HCT116 (cell line): ENCODE data around the gene UVRAG. TPM values are rescaled to one million over a fixed set of nuclear protein-coding genes. Genes with fewer than 3 reads are reported as not detected.

Source experiments
- ATAC-seq: fragments of 200-7000 bp; cut with Tn5 transposase; 2 replicates; pipeline ENCODE4 v1.9.1; 2020; ENCODE audit warnings: mild to moderate bottlenecking, moderate library complexity
- BruUV-seq: library from RNA; stranded (reverse); fragments of 400-500 nt; replicated peaks from 2 replicates; lab custom pipeline; 2021; lab: Mats Ljungman, UMichigan
- CTCF ChIA-PET: fragments of 300-600 bp; sonication (Branson Sonifier 250); formaldehyde crosslinking; loops from one replicate; lab custom pipeline; 2021; ENCODE audit warnings: antibody characterized with exemption; lab: Charles Lee
- POLR2A ChIA-PET: fragments of 300-600, 350-600 bp; sonication (Branson Sonifier 250); formaldehyde crosslinking; loops from one replicate; lab custom pipeline; 2021; ENCODE audit warnings: antibody characterized with exemption; lab: Charles Lee
- RAD21 ChIA-PET, 2 experiments: fragments of 300-600 bp; sonication (Branson Sonifier 250); formaldehyde crosslinking; loops; one replicate each; lab custom pipeline; 2023; ENCODE audit warnings: low total read pairs in 2 of 2; ENCODE audit not compliant: uncharacterized antibody in 2 of 2, unreplicated experiment in 2 of 2, low non-redundant PET in 1 of 2; lab: Charles Lee
- DNase-seq: peaks from one replicate; pipeline ENCODE4 v3.0.0-alpha.2; 2010; ENCODE audit warnings: low read depth, low spot score
- H2AFZ ChIP-seq: fragments of 200-600 bp; shearing (Covaris generic), sonication (generic); 2 replicates; pipeline ENCODE4 v1.6.1; 2017; ENCODE audit warnings: low read depth, mixed run types, mixed read lengths, antibody characterized with exemption, low read length; ENCODE audit not compliant: poor library complexity, severe bottlenecking
- H3K27ac ChIP-seq: 2 replicates; pipeline ENCODE4 v1.5.1; 2012; ENCODE audit warnings: low read depth, low read length
- H3K27me3 ChIP-seq: fragments of 200-600 bp; sonication (generic); 2 replicates; pipeline ENCODE4 v1.6.1; 2016; ENCODE audit warnings: mixed run types, low read length, mixed read lengths; ENCODE audit not compliant: insufficient read depth
- H3K36me3 ChIP-seq, 2 experiments: fragments of 200-500 bp in 1 of 2; fragments of 200-600 bp in 1 of 2; sonication (Bioruptor generic) in 1 of 2; sonication (generic) in 1 of 2; 2 replicates each; pipeline versions ENCODE4 v1.5.1 to v1.6.1; 2014 to 2016; ENCODE audit warnings: low read length in 2 of 2, inconsistent platforms in 1 of 2, mixed read lengths in 1 of 2, mixed run types in 1 of 2; ENCODE audit not compliant: insufficient read depth in 2 of 2, control insufficient read depth in 1 of 2
- H3K4me1 ChIP-seq, 2 experiments: fragments of 200-600 bp in 1 of 2; sonication (generic) in 1 of 2; 2 replicates each; pipeline versions ENCODE4 v1.5.1 to v1.6.1; 2012 to 2017; ENCODE audit warnings: low read length in 2 of 2, inconsistent platforms in 1 of 2, mild to moderate bottlenecking in 1 of 2, mixed read lengths in 1 of 2, mixed run types in 1 of 2, moderate library complexity in 1 of 2; ENCODE audit not compliant: insufficient read depth in 2 of 2, control insufficient read depth in 1 of 2
- H3K4me2 ChIP-seq: fragments of 200-600 bp; sonication (generic); 2 replicates; pipeline ENCODE4 v1.6.1; 2017; ENCODE audit warnings: mixed run types, low read length, mixed read lengths
- H3K4me3 ChIP-seq, 2 experiments: fragments of 200-600 bp in 1 of 2; sonication (generic) in 1 of 2; replicated peaks in 1 of 2; 2 replicates each; pipeline ENCODE4 v1.5.1; 2011 to 2016; ENCODE audit warnings: low read length in 2 of 2, control low read depth in 1 of 2, low read depth in 1 of 2, mild to moderate bottlenecking in 1 of 2, mixed read lengths in 1 of 2, mixed run types in 1 of 2
- H3K79me2 ChIP-seq: fragments of 200-600 bp; sonication (generic); 2 replicates; pipeline ENCODE4 v1.6.1; 2017; ENCODE audit warnings: mild to moderate bottlenecking, mixed run types, low read length, moderate library complexity, mixed read lengths; ENCODE audit not compliant: insufficient read depth
- H3K9ac ChIP-seq: fragments of 200-600 bp; sonication (generic); 2 replicates; pipeline ENCODE4 v1.6.1; 2016; ENCODE audit warnings: low read length, mixed read lengths
- H3K9me2 ChIP-seq: fragments of 200-600 bp; sonication (generic), shearing (Covaris generic); 2 replicates; pipeline ENCODE4 v1.6.1; 2017; ENCODE audit warnings: mixed run types, mild to moderate bottlenecking, moderate library complexity; ENCODE audit not compliant: insufficient read depth
- H3K9me3 ChIP-seq, 2 experiments: fragments of 200-500 bp in 1 of 2; fragments of 200-600 bp in 1 of 2; sonication (Bioruptor generic) in 1 of 2; sonication (generic) in 1 of 2; 2 replicates each; pipeline ENCODE4 v1.6.1; 2014 to 2017; ENCODE audit warnings: low read length in 2 of 2, mixed read lengths in 2 of 2, inconsistent platforms in 1 of 2, low read depth in 1 of 2, mild to moderate bottlenecking in 1 of 2, mixed run types in 1 of 2, moderate library complexity in 1 of 2; ENCODE audit not compliant: control insufficient read depth in 1 of 2, insufficient read depth in 1 of 2
- H4K20me1 ChIP-seq: fragments of 200-600 bp; sonication (generic), shearing (Covaris generic); 2 replicates; pipeline ENCODE4 v1.6.1; 2017; ENCODE audit warnings: mixed run types, mild to moderate bottlenecking, moderate library complexity; ENCODE audit not compliant: insufficient read depth
- CBX3 ChIP-seq: IDR thresholded peaks from 2 replicates; pipeline ENCODE4 v1.6.1; 2012; ENCODE audit warnings: low read depth
- CEBPB ChIP-seq: IDR thresholded peaks from 2 replicates; pipeline ENCODE4 v1.6.1; 2012; ENCODE audit warnings: low read depth
- CTCF ChIP-seq, 3 experiments: fragments of 200-600 bp in 1 of 3; sonication (generic) in 1 of 3; IDR thresholded peaks in 2 of 3; conservative IDR thresholded peaks in 1 of 3; 2 replicates each; pipeline ENCODE4 v1.5.1; 2012 to 2017; ENCODE audit warnings: low read depth in 2 of 3, low read length in 2 of 3, antibody characterized with exemption in 1 of 3, borderline replicate concordance in 1 of 3, control low read depth in 1 of 3, mild to moderate bottlenecking in 1 of 3, mixed read lengths in 1 of 3, mixed run types in 1 of 3, moderate library complexity in 1 of 3; ENCODE audit not compliant: insufficient read depth in 1 of 3
- EGR1 ChIP-seq: IDR thresholded peaks from 2 replicates; pipeline ENCODE4 v1.6.1; 2012; ENCODE audit warnings: low read depth
- ELF1 ChIP-seq: IDR thresholded peaks from 2 replicates; pipeline ENCODE4 v1.6.1; 2012; ENCODE audit warnings: low read depth, borderline replicate concordance
- EZH2 ChIP-seq: fragments of 200-600 bp; sonication (generic); IDR thresholded peaks from 2 replicates; pipeline ENCODE4 v1.6.1; 2017; ENCODE audit warnings: antibody characterized with exemption, mixed run types
- EZH2phosphoT487 ChIP-seq: fragments of 200-600 bp; IDR thresholded peaks from 2 replicates; pipeline ENCODE4 v1.6.1; 2018; ENCODE audit warnings: antibody characterized with exemption, borderline replicate concordance
- FOSL1 ChIP-seq: IDR thresholded peaks from 2 replicates; pipeline ENCODE4 v1.6.1; 2012; ENCODE audit warnings: low read depth
- JUND ChIP-seq: IDR thresholded peaks from 2 replicates; pipeline ENCODE4 v1.6.1; 2012
- MAX ChIP-seq: IDR thresholded peaks from 2 replicates; pipeline ENCODE4 v1.6.1; 2012
- POLR2A ChIP-seq: IDR thresholded peaks from 2 replicates; pipeline ENCODE4 v1.7.0; 2011; ENCODE audit warnings: borderline replicate concordance; ENCODE audit not compliant: insufficient read depth, insufficient read length; ENCODE audit errors: extremely low read depth
- RAD21 ChIP-seq: IDR thresholded peaks from 2 replicates; pipeline ENCODE4 v1.6.1; 2012; ENCODE audit warnings: low read depth, mild to moderate bottlenecking
- SIN3A ChIP-seq: IDR thresholded peaks from 2 replicates; pipeline ENCODE4 v1.6.1; 2012; ENCODE audit warnings: low read depth
- SP1 ChIP-seq: IDR thresholded peaks from 2 replicates; pipeline ENCODE4 v1.6.1; 2012; ENCODE audit warnings: low read depth
- SRF ChIP-seq: IDR thresholded peaks from 2 replicates; pipeline ENCODE4 v1.6.1; 2012; ENCODE audit warnings: low read depth
- TCF7L2 ChIP-seq: IDR thresholded peaks from 2 replicates; pipeline ENCODE4 v1.7.0; 2011; ENCODE audit warnings: borderline replicate concordance, inconsistent platforms; ENCODE audit not compliant: insufficient read depth, insufficient read length; ENCODE audit errors: extremely low read depth
- YY1 ChIP-seq: IDR thresholded peaks from 2 replicates; pipeline ENCODE4 v1.6.1; 2011; ENCODE audit warnings: low read length, low read depth, moderate library complexity, mild to moderate bottlenecking; ENCODE audit not compliant: insufficient replicate concordance; ENCODE audit errors: extremely low read depth
- ZBTB33 ChIP-seq: IDR thresholded peaks from 2 replicates; pipeline ENCODE4 v1.6.1; 2011; ENCODE audit warnings: mild to moderate bottlenecking, low read length, moderate library complexity; ENCODE audit not compliant: insufficient replicate concordance; ENCODE audit errors: extremely low read depth
- ZFX ChIP-seq: fragments of 450-650 bp; IDR thresholded peaks from 2 replicates; pipeline ENCODE4 v1.6.1; 2017
- ZNF274 ChIP-seq: fragments of 200-500 bp; sonication (Bioruptor generic); IDR thresholded peaks from 2 replicates; pipeline ENCODE4 v1.6.1; 2014; ENCODE audit warnings: mild to moderate bottlenecking, low read depth, low read length, inconsistent platforms
- intact Hi-C: fragments of 100-400 bp; cut with micrococcal nuclease; formaldehyde crosslinking; loops from 2 replicates; pipeline ENCODE4 v1.10.0; 2022
- total RNA-seq: library from RNA; stranded (reverse); gene quantifications from one replicate; pipeline ENCODE4 v1.2.1, GENCODE V29; 2021; ENCODE audit not compliant: unreplicated experiment

The UVRAG gene
- total RNA-seq, 1 experiment from 2014 or later = 12.3 TPM

- Histone ChIP-seq H3K4me3 (no peak overlapping the region), H3K79me2 (no peaks in the 10 kb centered on the region), H3K9ac (no peak overlapping the region), H3K4me2 (no peak overlapping the region), H3K27ac (no peak overlapping the region), H3K36me3 (no peaks in the 10 kb centered on the region), H3K4me1 (no peaks in the 10 kb centered on the region), H4K20me1 (no peaks in the 10 kb centered on the region), H3K9me2 (no peaks in the 10 kb centered on the region), H2AFZ (no peak overlapping the region), H3K9me3 (no peaks in the 10 kb centered on the region), H3K27me3 (no peaks in the 10 kb centered on the region)
- CTCF ChIA-PET = no interaction called here
- BruUV-seq = no TSS peak
- no peak for TF ChIP-seq JUND
- no peak for TF ChIP-seq ELF1
- TF ChIP-seq SRF = no peak
- TF ChIP-seq RAD21 = no peak
- no peak for TF ChIP-seq MAX
- no peak for TF ChIP-seq ZFX
- no peak for TF ChIP-seq CEBPB
- no peak for TF ChIP-seq CBX3
- no peak for TF ChIP-seq ZNF274
- TF ChIP-seq POLR2A = no peak
- TF ChIP-seq SIN3A = no peak
- TF ChIP-seq ZBTB33 = no peak
- TF ChIP-seq CTCF (IDR thresholded peaks at IDR 0.05 in 2 of 3, conservative IDR thresholded peaks at IDR 0.05 in 1 of 3; ENCODE audit: borderline replicate concordance in 1 of 3, insufficient read depth in 1 of 3, low read depth in 2 of 3, low read length in 2 of 3) = no peak
- no peak for TF ChIP-seq SP1
- TF ChIP-seq TCF7L2 = no peak
- TF ChIP-seq EGR1 = no peak
- no peak for TF ChIP-seq EZH2phosphoT487
- TF ChIP-seq YY1 = no peak
- no peak for TF ChIP-seq EZH2
- TF ChIP-seq FOSL1 = no peak
- DNase-seq (no peak), ATAC-seq (no peak)
- POLR2A ChIA-PET = no interaction called here
- intact Hi-C loops = no loop called here
- RAD21 ChIA-PET = no interaction called here
Measured at GRCh38 chr11:76174330-76174729, 359.3 kb downstream of the UVRAG start.
